Heart left ventricle (tissue), 13 donors: Measurements from ENCODE around the gene FHIP2A.

Experiments
- POLR2A ChIP-seq, 2 donors: fragments of 450-650 bp; IDR thresholded peaks; one replicate each; pipeline ENCODE4 v1.6.1; 2017; ENCODE audit warnings: antibody characterized with exemption in 2 of 2, mild to moderate bottlenecking in 2 of 2, moderate library complexity in 2 of 2
- TF ChIP-seq, protein P1 (sequence below), 12 donors: fragments of 200-600 bp; sonication (generic) in 4 of 12; IDR thresholded peaks; one replicate each; pipeline versions ENCODE4 v1.5.0 to v1.8.0; 2018 to 2022; ENCODE audit warnings: antibody characterized with exemption in 12 of 12, mild to moderate bottlenecking in 5 of 12
- donor health status: ischemic (EF 13 %, LVEDD 7.1; RV severe dilation, severe dysfunction).
- donor health status: DM: no; HTN: yes; CAD: no.
- donor health status: DM: no; HTN: no; CAD: no.
- donor health status: ischemic (EF 25% LVEDD 6.9; RV normal size, moderate dysfunction).
- donor health status: ischemic (EF 25% LVEDD 5.7; RV mildly dilated, moderate dysfunction).
- donor health status: ischemic (EF 35%, LVEDD 5.7; RV mildly dilated, moderate dysfunction).
- donor health status: nonischemic (EF 11% LVEDD 7.7; RV severe dilation, severe dysfunction).
- donor health status: DM: yes; HTN: yes; CAD: no.
- donor health status: PGD.
- donor health status: ischemic (EF 29% LVEDD 5.4; RV normal size, mild dysfunction).
- donor health status: nonischemic (EF 23%, LVEDD 6.1; RV moderate dilation, normal function).

DNA sequence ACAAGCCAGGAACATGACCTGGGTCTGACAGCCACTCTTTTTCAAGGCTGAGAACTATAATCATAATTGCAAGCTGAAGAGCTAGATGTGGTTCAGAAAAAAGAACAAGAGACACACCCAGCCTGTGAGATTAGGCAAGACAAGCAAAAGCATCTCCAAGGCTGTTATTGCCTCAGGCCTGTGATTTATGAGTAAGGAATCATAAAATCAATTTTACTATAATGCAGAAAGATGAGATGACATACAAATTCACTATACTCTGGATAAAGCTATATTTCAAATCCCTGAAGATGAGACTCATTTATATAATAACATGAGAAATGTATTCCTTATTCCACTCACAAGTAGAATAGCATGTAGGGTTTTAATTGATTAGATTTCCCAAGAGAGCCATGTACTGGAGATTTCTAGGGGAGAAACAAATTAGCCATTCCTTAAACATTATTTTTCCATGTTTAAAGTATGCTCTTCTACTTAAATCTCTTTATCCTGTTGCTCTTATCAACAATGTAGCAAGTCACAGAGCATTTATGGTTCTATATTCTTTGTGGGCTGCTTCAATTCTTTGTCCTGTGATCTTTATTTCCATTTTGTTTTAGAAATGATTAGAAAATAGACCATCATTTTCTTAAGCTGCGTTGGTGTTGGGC is 47.4 kb downstream of the FHIP2A start:
- TF ChIP-seq POLR2A (IDR thresholded peaks at IDR 0.05): no peak
- TF ChIP-seq, protein P1, sequence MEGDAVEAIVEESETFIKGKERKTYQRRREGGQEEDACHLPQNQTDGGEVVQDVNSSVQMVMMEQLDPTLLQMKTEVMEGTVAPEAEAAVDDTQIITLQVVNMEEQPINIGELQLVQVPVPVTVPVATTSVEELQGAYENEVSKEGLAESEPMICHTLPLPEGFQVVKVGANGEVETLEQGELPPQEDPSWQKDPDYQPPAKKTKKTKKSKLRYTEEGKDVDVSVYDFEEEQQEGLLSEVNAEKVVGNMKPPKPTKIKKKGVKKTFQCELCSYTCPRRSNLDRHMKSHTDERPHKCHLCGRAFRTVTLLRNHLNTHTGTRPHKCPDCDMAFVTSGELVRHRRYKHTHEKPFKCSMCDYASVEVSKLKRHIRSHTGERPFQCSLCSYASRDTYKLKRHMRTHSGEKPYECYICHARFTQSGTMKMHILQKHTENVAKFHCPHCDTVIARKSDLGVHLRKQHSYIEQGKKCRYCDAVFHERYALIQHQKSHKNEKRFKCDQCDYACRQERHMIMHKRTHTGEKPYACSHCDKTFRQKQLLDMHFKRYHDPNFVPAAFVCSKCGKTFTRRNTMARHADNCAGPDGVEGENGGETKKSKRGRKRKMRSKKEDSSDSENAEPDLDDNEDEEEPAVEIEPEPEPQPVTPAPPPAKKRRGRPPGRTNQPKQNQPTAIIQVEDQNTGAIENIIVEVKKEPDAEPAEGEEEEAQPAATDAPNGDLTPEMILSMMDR (IDR thresholded peaks at IDR 0.05): no peak
